HuH-7 (cell line): ENCODE measurements around the gene C14orf180.

ENCODE experiments used
- DNase-seq: peaks from one replicate; pipeline ENCODE4 v3.0.0; 2011; ENCODE audit warnings: low spot score

C14orf180 gene

DNA sequence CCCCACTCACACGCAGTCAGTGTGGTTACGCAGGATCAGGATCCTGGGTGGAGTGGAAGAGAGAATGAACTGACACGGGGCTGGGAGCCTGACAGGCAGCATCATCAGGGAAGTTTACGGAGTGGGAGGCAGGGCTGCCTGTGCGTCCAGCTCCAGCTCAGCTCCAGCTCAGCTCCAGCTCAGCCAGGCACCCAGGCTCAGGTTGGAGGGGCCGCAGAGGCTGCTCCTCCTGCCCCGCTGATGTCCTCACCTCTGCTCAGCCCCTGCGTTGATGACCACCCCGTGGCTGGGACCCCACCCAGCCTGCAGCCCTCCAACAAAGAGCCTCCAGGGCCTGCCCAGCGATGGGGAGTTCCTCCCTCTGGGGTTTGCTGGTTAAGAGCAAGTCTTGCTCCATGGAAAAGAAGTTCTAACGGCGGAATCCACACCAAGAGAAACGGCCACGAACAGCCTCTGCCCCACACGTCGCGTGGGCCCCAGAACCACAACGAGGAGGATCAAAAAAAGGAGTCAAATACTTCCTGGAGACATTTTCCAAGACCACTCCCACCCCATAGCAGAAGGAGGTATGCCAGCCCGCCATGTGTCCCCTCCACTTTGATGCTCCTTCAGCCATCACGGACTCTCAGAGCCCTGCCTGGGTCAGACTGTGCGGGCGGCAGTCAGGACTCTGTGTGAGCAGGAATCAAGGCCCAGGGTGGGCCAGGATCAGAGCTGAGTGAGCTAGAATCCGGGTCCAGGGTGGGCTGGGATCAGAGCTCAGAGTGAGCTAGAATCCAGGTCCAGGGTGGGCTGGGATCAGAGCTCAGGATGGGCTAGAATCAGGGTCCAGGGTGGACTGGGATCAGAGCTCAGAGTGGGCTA is 17.7 kb upstream of the C14orf180 start:
- no peak for DNase-seq

DNA sequence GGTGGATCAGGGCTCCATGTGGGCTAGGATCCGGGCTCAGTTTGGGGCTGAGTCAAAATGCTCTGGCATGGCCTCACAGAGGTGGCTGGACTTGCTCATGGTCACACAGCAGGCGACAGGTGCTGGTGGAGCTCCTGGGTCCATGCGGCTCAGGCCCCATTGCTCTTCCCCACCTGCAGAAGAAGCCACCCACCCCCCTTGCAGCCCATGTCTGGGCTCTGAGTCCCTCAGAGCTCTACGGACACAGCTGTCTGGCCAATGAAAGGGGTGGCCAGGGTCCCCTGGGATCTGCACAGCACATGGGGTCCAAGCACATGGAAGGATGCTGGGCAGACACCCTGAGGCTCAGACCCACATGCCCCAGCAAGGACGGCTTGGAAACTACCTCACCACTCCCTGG is 17.0 kb upstream of the C14orf180 start:
- DNase-seq: no peak

DNA sequence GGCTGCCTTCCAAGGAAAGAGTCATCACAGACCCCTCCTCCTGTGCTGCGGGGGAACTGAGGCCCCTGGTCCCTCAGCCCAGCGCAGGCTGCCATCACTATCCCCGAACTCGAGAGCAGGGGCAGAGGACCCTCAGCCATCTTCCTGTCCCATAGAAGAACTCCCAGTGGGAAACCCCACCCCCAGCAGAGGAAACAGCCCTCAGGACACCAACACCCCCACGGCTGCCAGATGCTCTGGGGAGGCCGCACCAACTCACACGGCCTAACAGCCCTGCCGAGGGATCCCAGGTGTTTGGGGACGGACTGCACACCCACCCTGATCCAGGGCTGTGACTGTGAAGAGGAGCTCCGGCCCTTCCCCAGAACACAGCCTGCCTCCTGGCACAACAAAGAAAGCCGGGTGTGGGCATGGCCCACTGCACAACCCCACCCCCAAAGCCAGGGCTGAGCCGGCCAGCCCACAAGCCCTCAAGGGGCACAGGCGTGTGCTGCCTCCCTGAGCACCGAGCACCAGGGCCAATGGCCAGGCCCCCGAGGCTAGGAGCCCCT is 16.3 kb upstream of the C14orf180 start:
- DNase-seq: no peak

DNA sequence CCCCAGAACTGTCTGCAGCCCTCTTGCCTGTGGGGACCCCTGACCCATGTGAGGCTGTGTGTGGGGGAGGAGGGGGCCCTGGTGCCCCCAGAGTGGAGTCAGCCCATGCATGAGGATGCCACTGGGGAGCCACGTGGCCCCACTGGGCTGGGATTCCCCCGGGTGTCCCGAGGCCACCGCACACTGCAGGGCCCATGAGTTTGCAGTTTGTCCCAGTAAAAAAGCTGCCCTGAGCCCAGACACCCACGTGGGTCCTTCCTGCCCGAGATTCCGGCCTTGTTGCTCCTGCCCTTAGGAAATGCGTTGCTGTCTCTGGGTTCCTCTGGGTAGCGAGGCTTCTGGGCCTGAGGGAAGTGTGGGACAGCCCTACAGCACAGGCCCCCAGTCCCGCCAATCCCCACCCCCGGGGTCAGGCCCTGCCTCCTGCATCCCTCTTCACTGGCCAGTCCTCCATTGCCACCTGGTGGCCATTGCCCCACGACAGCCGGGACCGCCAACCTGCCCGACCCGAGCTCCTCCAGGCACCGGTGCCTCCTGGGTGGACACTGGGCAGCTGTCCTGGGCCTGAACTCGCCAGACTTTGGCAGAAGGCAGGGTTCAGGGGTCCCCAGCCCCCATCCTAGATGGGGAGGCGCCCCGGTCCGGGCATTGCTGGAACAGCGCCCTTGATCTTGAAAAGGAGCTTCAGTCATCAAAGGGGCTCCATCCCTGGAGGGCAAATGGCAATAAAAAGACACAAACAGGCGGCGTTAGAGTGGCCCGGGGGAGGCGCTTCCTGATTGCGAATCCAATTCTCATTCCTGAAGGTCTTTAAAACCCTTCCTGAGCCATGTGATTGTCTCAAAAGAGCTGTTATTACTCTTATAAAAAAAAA is 15.6 kb upstream of the C14orf180 start:
- peak; percentile 95 for DNase-seq

DNA sequence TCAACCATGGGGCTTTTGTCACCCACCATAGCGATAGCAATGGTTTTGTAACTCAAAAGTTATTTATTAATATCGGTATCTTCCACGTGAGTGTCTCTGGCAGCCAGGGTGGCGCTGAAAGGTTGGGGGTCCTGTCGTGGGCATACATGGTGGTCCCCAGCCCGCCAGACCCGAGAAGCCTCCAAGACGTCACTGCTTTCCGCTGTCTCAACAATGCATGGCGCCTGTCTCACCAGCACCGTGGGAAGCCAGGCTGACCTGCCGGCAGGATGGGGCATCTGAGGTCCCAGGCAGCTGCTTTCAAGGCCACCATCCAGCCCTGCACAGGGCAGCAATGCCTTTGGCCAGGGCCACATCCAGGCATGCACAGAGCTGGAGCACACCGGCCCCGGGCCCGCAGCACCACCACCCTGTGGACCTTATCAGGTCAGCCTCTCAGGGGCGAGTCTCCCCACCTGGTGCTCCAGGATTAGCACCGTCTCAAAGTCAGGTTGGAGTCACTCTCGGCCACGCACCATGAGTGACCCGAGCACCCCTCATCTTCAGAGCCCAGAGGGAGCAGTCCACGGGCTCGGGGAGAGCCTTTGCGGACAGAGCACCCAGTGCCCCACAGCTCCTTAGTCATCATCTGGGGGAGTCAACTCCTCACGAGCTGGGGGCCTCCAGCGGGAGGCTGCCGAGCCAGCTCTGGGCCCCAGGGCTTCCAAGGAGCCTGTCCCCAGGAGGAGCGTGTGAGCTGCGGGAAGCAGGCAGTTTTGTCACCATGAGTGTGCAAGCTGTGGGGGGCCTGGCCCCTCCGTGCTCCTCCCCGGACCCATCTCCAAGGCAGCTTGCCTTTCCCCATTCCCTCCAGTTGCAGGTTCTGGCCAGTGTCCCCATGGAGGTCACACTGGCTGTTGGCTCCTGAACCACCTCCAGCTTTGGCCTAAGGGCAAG is 14.6 kb upstream of the C14orf180 start:
- DNase-seq: no peak

DNA sequence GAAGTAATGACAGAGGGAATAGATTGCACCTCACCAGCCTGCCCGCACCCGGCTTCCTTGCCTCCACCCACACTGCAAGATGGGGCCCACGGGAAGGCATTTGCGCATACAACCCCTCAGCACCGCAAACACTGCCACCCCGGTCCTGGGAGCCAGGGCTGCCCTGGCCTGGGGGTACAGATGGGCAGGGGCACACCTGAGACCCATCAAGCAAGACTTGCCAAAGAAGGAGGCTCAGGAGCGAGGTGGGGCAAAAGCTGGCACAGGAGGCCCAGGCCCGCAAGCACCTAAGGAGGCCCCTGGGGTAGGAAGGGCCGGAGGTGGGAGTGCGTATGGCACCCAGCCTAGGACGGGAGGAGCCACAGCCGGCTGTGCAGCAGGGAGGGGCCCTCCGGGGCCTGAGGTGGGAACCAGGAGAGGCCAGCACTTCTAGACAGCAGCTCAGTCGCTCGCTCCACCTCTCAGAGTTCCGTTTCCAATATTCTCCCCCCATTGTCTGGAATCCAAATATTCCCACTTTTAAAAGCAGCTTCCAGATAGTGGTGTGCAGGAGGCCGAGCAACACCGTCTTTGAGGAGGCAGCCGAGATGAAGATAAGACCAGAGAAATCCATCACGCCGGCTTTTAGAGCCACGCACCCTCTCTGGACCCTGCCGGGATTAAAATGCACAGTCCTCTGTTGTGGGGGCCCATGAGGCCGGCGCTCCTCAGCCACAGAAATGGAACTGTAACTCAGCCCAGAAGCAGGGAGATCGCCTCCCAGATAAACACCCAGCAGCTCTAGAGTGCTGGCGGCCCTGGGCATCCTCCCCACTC is 12.2 kb upstream of the C14orf180 start:
- no peak for DNase-seq

DNA sequence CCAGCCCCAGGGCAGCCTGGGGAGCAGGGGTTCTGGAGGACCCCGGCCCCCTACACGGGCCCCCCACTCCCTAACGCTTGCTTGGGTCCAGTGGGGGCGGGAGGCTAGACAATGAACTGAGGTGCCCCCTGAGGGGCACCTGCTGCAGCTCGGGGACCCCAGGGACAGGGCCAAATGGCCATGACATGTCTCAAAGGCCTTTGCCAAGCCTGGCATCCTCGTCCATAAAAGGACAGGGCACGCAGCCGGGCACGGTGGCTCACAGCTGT is 11.7 kb upstream of the C14orf180 start:
- DNase-seq: no peak

DNA sequence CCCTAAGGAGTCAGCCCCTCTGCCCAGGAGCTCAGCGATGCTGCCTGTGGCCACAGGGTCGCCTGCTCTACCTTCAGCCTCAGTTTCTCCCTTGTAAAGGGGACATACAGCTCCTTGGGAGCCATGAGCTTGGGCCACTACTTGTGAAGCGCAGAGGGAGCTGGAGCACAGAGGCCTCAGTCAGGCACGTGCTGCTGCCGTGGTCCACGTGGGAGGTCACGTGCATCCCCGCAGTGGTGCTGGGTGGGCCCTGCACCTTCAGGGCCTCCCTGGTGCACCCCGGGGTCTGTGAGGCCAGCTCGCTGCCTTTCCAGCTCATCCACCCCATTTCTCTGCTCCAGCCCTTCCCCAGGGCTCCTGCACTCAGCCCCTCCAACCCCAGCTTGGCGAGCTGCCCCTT is 10.9 kb upstream of the C14orf180 start:
- DNase-seq: no peak

DNA sequence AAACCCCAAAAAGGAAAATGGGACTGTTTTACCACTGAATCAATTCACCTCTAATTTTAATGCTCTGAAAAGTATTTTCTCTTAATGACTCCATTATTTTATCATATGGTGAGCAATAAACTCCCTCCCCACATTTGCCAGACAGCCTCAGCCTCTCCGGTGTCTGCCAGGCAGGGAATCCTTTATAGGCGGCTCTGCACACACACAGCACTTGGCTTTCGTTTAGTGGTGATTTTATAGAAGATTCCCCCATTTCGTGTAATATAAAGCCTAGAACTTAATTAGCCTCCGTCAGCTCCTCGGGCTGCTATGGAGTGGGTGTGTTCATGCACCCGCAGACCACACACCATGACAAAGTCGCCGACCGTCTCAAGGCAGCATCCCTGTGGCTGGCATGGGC is 10.1 kb upstream of the C14orf180 start:
- no peak for DNase-seq

DNA sequence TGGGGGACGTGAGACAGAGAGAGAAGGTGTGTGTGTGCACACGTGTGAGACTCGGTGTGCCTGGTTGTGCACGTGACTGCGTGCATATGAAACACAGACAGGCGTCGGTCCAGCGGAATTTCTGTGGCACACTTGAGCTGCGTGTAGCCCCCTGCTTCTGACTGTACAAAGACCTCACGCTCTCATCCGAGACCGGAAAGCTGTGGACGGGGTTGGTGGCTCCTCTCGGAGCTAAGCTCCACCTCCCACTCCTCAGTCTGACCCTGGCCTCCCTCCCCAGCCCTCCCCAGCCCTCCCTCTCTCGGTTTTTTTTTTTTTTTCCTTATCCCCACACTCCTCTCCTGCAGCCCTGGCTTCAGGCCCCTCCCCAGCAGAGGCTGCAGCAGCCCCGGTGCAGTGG is 8.3 kb upstream of the C14orf180 start:
- no peak for DNase-seq

DNA sequence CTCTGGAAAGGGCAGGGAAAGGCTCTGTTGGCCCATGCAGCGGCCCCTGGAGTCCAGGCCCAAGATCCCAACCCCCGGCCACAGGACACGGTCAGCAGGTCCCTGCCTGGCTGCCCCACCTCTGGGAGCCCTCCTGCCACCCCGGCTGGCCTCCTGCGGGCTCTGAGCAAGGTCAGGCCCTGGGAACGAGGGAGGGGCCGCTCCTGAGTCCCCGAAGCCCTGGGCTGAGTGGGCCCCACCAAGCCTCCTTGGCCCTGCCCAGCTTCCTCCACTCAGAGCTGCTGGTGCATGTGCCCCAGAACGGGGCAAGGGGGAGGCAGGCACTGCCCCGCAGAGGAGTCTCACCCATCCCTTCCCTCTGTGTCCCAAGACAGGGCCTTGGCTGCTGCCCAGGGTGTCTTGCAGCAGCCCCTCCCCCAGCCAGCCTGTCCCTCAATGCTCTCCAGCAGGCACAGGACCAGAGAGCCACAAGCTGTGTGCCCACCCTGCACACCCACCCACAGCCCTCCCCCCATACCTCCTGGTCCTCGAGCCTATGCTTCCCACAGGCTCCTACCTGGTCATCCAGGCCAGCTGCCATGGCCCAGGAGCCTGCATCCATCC is 7.4 kb upstream of the C14orf180 start:
- DNase-seq: no peak

DNA sequence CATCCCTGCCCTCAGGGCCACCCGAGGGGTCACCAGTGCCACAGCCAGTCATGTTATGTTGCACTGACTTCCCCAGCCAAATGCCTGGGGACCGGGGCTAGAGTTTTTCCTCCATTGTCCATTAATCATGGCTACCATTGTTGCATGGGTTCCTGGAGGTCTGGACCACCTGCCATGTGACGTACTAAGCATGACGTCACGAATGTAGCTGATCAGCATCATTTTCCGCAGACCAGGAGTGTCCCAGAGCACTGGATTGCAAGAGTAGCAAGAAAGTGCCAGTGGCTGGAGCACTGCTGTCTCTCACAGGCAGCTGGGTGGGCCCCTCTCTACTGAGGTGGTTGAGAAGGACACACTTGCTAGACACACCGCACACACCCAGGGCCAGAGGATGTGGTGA is 6.9 kb upstream of the C14orf180 start:
- no peak for DNase-seq

DNA sequence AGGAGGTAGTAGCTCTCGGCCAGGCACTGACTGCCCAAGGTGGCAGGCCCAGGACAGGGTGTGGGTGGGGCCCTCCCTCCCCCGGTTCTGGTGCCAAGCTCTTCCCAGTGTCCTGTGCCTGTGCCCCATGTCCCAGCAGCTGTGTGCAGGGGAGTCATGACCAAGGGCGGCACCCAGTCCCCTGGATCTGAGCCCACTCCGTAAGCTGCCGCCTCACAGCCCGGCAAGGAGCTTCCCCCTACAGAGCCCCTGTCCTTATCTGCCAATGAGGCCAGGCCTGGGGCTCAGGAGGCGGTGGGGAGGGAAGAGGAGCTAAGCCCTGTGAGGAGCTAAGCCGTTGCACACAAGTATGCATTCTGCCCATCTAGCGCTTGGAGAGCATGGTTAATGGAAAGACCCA is 5.6 kb upstream of the C14orf180 start:
- no peak for DNase-seq

DNA sequence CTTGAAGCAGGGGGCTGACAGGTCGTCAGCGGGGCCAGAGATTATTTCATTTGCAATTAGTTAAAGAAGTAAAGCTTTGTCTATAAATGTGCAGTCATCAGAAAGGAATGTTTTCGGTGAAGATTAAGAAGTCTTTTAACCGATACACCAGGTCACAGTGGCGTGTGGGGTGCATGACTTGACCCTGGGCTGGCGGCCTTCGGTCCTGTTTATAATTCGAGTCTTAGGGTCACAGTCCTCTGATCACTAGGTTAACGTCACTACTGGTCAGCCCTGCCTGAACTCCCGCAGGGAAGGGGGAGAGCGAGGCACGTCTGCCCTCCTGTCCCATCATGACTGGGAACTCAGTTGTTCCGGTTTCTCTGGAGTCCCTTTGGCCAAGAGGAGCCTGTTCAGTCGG is 5.0 kb upstream of the C14orf180 start:
- DNase-seq: no peak

DNA sequence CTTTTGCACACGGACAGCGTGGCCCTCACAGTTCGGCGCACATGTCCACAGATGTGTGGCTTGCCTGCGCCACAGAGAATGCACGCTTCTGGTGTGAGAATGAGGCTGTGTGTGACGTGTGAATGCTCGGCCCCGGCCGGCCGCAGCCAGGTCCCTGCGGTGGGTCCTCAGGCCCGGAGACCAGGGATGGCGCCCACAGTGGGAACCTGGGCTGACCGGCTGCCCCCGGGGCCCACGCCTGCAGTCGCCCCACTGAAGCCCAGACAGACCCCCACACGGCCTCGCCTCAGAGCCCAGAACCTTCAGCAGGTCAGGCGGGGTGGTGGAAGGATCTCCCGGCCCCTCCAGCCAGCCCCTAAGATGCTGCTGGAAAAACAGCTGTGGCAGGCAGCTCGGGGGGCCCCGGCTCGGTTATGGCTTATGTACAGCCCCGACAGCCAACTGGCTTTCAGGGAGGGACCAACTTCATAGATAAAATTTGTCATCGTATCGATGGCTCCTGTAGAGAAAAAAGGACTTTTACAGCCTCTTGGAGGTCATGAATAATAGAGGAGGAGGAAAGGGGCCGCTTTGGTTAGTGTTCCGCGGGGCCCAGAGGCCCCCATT is 4.5 kb upstream of the C14orf180 start:
- no peak for DNase-seq

DNA sequence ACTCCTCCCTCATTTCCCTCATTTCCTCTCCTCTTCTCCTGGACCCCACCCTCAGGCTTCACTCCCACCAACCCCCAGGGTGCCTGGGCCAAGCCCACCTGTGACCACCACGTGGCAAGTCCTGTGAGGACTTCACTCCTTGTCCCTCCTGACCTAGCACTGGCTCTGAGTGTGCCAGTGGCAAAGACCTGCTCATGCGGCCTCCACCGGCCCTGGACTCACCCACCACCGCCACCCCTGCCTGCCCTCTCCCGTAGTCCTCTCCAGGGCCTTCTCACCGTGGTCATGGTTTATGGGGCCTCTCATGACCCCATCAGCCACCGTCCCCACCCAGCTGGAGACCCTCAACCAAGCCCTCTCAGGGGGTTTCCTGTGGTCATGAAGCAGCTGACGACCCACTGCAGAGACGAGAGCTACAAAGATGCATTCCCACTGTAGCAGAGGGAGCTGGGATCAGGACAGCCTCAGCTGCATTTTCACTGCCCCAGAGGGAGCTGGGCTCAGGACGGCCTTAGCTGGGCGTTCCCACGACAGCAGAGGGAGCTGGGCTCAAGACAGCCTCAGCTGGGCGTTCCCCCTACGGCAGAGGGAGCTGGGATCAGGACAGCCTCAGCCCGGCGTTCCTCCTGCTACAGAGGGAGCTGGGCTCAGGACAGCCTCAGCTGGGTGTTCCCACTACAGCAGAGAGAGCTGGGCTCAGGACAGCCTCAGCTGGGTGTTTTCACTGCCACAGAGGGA is 3.2 kb upstream of the C14orf180 start:
- no peak for DNase-seq

DNA sequence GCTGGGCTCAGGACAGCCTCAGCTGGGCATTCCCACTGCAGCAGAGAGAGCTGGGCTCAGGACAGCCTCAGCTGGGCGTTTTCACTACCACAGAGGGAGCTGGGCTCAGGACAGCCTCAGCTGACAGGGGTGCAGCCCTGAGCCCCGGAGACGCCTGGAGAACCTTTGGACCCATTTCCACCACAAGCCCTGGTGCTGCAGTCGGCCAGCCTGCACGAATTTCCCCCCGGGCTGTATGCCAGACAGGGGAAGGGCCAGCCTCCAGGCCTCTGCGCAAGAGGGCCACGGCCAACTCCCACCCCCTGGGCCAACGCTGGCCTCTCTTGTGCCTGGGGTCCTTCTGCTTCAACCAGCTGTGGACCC is 2.6 kb upstream of the C14orf180 start:
- DNase-seq: no peak

DNA sequence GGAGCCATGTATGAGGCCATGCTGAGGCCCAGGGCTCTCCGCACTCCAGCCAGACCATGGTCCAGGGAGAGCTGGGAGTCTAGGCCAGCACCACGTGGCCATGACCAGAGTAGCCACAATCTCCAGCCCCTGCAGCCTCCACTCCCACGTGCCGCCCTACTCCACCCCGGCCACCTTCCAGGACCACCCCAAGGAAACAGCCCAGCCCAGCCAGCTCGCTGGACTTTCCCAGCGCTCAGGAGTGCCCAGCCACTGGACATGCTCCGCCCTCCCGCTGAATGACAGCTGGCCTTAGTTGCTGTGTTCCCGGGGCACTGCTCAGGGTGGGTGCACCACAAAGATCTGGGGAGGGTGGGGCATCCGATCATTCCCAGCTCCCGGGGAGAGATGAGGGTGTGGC is 2.1 kb upstream of the C14orf180 start:
- no peak for DNase-seq

DNA sequence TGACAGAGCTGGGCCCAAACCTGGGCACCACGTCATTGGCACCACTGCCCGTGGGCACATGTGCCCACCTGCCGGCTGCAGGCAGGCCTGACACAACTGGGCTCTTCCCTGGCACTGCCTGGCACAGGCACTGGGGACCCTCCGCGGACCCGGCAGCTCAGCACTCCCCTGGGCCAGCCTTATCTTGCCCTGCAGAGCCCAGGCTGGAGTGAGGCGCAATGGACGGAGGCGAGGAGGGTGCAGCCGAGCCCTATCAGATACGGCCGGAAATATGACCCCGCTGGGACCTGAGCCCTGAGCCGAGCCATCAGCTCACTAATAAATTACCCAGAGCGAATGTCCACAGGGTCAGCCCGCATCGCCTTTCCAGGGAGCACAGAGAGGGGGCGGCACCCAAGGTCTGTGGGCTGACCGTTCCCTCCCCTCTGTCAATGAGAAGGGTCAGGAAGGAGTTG is 1.7 kb upstream of the C14orf180 start:
- DNase-seq: no peak

DNA sequence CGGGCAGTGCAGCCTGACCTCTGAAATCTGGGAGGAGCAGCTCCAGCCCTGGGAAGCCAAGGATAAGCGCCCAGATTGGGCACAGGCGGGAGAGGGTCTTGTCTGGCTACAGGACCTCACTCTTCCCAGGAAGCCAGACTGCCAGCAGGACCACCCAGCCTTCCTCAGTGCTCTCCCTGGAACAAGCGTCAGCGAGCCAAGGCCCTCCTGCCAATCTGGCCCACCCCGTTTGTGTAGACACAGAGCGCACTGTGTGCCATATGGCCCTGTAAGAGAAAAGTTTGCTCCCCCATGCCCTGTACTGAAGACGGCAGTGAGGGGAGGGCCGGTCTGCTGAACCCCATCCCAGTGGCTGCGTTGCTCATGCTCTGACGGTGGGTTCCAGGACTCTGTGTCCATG is 1.2 kb upstream of the C14orf180 start:
- DNase-seq: no peak
